Germinal center (tissue), 1 donor: ENCODE results near the gene KANSL3.
"Not testable (repeated sequence)": the region's sequence is repeated elsewhere in the genome, so short reads cannot be mapped to it uniquely, and the experiment has no call there.

Experiments
- DNase-seq: peaks from one replicate; pipeline ENCODE4 v3.0.0; 2012; ENCODE audit warnings: mixed read lengths, low spot score

KANSL3 gene

GRCh38 chr2:96654791-96655190, 16.7 kb upstream of the KANSL3 start:
- DNase-seq, result not testable (repeated sequence)

- DNase-seq, result no peak
These were observed 13.7 kb upstream of the KANSL3 start for GRCh38 chr2:96651793-96652192.

GRCh38 chr2:96649342-96649741, 11.2 kb upstream of the KANSL3 start:
- DNase-seq, result no peak

- no peak for DNase-seq
These were observed 10.3 kb upstream of the KANSL3 start for GRCh38 chr2:96648306-96648930.

GRCh38 chr2:96647681-96648080, 9.6 kb upstream of the KANSL3 start:
- no peak for DNase-seq

GRCh38 chr2:96642564-96643360, 4.7 kb upstream of the KANSL3 start, which contains the start of gene FER1L5:
FER1L5 (plus strand) TSS chr2:96642764; CDS start chr2:96642837, 73 bp downstream.
- DNase-seq, result no peak

GRCh38 chr2:96637385-96638143, 548 bp downstream of the KANSL3 start:
- DNase-seq, result peak; percentile 68

- DNase-seq, result no peak
These were observed 1.5 kb downstream of the KANSL3 start for GRCh38 chr2:96636551-96637171.

- no peak for DNase-seq
These were observed 4.5 kb downstream of the KANSL3 start for GRCh38 chr2:96633641-96634040.

GRCh38 chr2:96631804-96632435, 6.2 kb downstream of the KANSL3 start:
- DNase-seq, result no peak

GRCh38 chr2:96626553-96626942, 11.6 kb downstream of the KANSL3 start:
- no peak for DNase-seq

- no peak for DNase-seq
These were observed 12.2 kb downstream of the KANSL3 start for GRCh38 chr2:96625571-96626552.

- no peak for DNase-seq
These were observed 15.0 kb downstream of the KANSL3 start for GRCh38 chr2:96623116-96623515.

GRCh38 chr2:96622544-96622943, 15.6 kb downstream of the KANSL3 start:
- no peak for DNase-seq

GRCh38 chr2:96618596-96619283, 19.4 kb downstream of the KANSL3 start:
- DNase-seq, result no peak

GRCh38 chr2:96617012-96617411, 21.1 kb downstream of the KANSL3 start:
- DNase-seq, result no peak

GRCh38 chr2:96616535-96616934, 21.6 kb downstream of the KANSL3 start:
- no peak for DNase-seq

GRCh38 chr2:96616128-96616527, 22.0 kb downstream of the KANSL3 start:
- no peak for DNase-seq

GRCh38 chr2:96608469-96609455, 29.4 kb downstream of the KANSL3 start:
- DNase-seq, result no peak
